Measurements from ENCODE around the gene TCF20. TPM values are rescaled to one million over a fixed set of nuclear protein-coding genes. Genes with fewer than 3 reads are reported as not detected.

TCF20 gene
- total and polyA plus RNA-seq, 4 donors, result 1.0 to 15.8 (median 9.4) TPM

- TF ChIP-seq, protein P1, sequence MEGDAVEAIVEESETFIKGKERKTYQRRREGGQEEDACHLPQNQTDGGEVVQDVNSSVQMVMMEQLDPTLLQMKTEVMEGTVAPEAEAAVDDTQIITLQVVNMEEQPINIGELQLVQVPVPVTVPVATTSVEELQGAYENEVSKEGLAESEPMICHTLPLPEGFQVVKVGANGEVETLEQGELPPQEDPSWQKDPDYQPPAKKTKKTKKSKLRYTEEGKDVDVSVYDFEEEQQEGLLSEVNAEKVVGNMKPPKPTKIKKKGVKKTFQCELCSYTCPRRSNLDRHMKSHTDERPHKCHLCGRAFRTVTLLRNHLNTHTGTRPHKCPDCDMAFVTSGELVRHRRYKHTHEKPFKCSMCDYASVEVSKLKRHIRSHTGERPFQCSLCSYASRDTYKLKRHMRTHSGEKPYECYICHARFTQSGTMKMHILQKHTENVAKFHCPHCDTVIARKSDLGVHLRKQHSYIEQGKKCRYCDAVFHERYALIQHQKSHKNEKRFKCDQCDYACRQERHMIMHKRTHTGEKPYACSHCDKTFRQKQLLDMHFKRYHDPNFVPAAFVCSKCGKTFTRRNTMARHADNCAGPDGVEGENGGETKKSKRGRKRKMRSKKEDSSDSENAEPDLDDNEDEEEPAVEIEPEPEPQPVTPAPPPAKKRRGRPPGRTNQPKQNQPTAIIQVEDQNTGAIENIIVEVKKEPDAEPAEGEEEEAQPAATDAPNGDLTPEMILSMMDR (IDR thresholded peaks at IDR 0.05; ENCODE audit: low read depth, low read length, missing input control), result no peak
- TF ChIP-seq EGR1 (IDR thresholded peaks at IDR 0.05; ENCODE audit: low read depth in 2 of 2) (no peak), FOXA2 (IDR thresholded peaks at IDR 0.05) (no peak), HNF4G (IDR thresholded peaks at IDR 0.05) (no peak), RAD21 (IDR thresholded peaks at IDR 0.05) (no peak), TAF1 (conservative IDR thresholded peaks at IDR 0.05) (no peak), GABPA (IDR thresholded peaks at IDR 0.05 in 1 of 2, conservative IDR thresholded peaks at IDR 0.05 in 1 of 2) (no peak), SP1 (IDR thresholded peaks at IDR 0.05) (no peak), FOXA1 (IDR thresholded peaks at IDR 0.05) (no peak), HNF4A (conservative IDR thresholded peaks at IDR 0.05) (no peak)
Measured at GRCh38 chr22:42292732-42293520, 22.5 kb upstream of the TCF20 start (continued).

DNA sequence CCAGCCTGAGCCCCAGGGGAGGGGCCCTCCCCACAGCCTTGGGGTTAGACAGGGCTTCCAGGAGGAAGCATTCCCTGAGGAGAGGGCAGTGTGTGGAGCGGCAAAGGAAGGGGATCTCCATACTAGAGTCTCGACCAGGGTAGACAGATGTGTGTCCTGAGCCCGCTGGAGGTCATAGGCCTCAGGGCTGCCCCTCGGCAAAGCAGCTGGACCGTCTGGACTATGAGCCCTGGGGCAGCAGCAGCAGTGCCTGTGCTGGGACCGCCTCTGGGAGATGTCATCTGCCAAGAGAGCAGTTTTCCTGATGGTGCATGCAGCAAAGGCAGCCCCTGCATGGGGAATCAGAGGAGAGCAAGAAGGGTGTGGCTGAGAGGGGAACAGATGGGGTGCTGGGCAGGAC lies 20.8 kb upstream of the TCF20 start:
- no peaks in the 10 kb centered on the region for H3K36me3 ChIP-seq (ENCODE audit: control insufficient read depth in 4 of 4, insufficient read depth in 3 of 4, low read depth in 1 of 4, low read length in 3 of 4)
- TF ChIP-seq MAX (IDR thresholded peaks at IDR 0.05), result no peak

DNA sequence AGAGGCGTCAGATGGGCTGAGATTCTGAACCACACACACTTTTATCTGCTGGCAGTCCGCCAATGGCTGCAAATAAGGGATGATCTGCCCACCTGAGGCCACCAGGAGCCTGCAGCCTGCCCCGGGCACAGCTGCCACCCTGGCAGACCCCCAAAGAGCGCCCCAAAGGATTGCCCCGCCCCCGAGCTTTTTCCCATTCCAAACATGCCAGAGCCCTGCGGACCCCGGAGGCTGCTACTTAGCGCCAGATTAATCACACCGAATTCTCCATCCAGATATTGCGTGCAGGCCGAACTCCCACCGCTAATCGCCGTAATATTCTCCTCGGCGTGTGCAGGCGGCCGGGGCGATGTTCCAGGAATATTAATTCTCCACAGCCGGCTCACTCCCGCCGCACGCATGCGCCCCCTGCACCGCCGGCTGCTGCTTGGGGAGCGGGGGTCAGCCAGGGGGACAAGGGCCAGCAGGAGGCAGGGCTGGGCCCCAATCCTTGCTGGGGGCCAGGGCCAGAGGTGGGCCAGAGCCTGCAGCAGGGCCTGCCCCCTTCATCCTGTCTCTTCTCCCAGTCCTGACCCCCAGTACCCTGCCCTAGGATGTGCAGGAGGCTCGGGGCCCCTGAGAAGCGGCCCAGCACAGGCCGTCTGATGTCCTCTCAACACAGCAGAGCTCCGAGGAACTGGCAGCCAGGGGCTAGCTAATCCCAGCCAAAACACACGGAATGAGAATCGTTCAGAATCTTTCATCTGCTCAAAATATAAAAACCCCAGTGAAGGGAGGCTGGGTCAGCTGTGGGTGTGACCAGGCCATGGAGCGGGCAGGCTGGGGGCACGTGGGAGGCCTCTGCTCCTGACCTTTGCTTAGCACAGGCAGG lies 19.5 kb upstream of the TCF20 start:
- WGBS, result 90% methylated on average over 36 of the region's 36 CpGs
- Histone ChIP-seq H3K4me3 (ENCODE audit: low read depth in 1 of 3, low read length in 3 of 3) (no peak overlapping the region), H3K36me3 (ENCODE audit: control insufficient read depth in 4 of 4, insufficient read depth in 3 of 4, low read depth in 1 of 4, low read length in 3 of 4) (no peaks in the 10 kb centered on the region), H3K9ac (ENCODE audit: low read depth in 1 of 2, low read length in 2 of 2) (no peak overlapping the region), H3K9me3 (ENCODE audit: control insufficient read depth in 4 of 4, low read length in 3 of 4) (no peaks in the 10 kb centered on the region), H3K27me3 (ENCODE audit: control insufficient read depth in 4 of 4, insufficient read depth in 4 of 4, low read length in 3 of 4) (no peaks in the 10 kb centered on the region), H3K27ac (ENCODE audit: low read depth in 1 of 2, low read length in 2 of 2) (no peak overlapping the region), H3K4me1 (ENCODE audit: control insufficient read depth in 4 of 4, insufficient read depth in 4 of 4, low read length in 3 of 4) (no peaks in the 10 kb centered on the region)
- TF ChIP-seq GABPA (IDR thresholded peaks at IDR 0.05 in 1 of 2, conservative IDR thresholded peaks at IDR 0.05 in 1 of 2) (no peak), RAD21 (IDR thresholded peaks at IDR 0.05) (no peak), SP1 (IDR thresholded peaks at IDR 0.05) (no peak), RXRA (IDR thresholded peaks at IDR 0.05) (no peak), FOXA2 (IDR thresholded peaks at IDR 0.05) (no peak), HNF4G (IDR thresholded peaks at IDR 0.05) (no peak), YY1 (IDR thresholded peaks at IDR 0.05) (no peak), MAX (IDR thresholded peaks at IDR 0.05) (no peak), JUND (IDR thresholded peaks at IDR 0.05) (no peak)
- TF ChIP-seq, protein P1 (IDR thresholded peaks at IDR 0.05; ENCODE audit: low read depth, low read length, missing input control), result no peak
- DNase-seq (ENCODE audit: low spot score), result no peak

More for the DNA sequence above, 20.8 kb upstream of the TCF20 start:
- Histone ChIP-seq H3K4me1 (ENCODE audit: control insufficient read depth in 4 of 4, insufficient read depth in 4 of 4, low read length in 3 of 4) (no peaks in the 10 kb centered on the region), H3K27ac (ENCODE audit: low read depth in 1 of 2, low read length in 2 of 2) (no peak overlapping the region), H3K27me3 (ENCODE audit: control insufficient read depth in 4 of 4, insufficient read depth in 4 of 4, low read length in 3 of 4) (no peaks in the 10 kb centered on the region), H3K4me3 (ENCODE audit: low read depth in 1 of 3, low read length in 3 of 3) (no peak overlapping the region), H3K9ac (ENCODE audit: low read depth in 1 of 2, low read length in 2 of 2) (no peak overlapping the region), H3K9me3 (ENCODE audit: control insufficient read depth in 4 of 4, low read length in 3 of 4) (no peaks in the 10 kb centered on the region)
- 87% methylated on average over 6 of the region's 6 CpGs for WGBS
- DNase-seq (ENCODE audit: low spot score), result no peak

Data from liver (tissue), 9 donors.